H9 (cell line): ENCODE measurements around the gene TXNDC12. TPM values are rescaled to one million over a fixed set of nuclear protein-coding genes. Genes with fewer than 3 reads are reported as not detected.

Source experiments
- DNase-seq: peaks from one replicate; pipeline ENCODE4 v3.0.0-alpha.2; 2017
- H2AFZ ChIP-seq: one replicate; pipeline ENCODE4 v1.6.1; 2013; ENCODE audit warnings: mild to moderate bottlenecking, low read length, control low read depth, moderate library complexity
- H2AK5ac ChIP-seq: 2 replicates; pipeline ENCODE4 v1.6.1; 2013; ENCODE audit warnings: low read length, control low read depth, mixed read lengths; ENCODE audit not compliant: insufficient read length
- H2BK120ac ChIP-seq: one replicate; pipeline ENCODE4 v1.6.1; 2013; ENCODE audit warnings: low read depth, mild to moderate bottlenecking, low read length, control low read depth, inconsistent platforms; ENCODE audit not compliant: poor library complexity, severe bottlenecking
- H2BK12ac ChIP-seq: 2 replicates; pipeline ENCODE4 v1.6.1; 2013; ENCODE audit warnings: low read length, control low read depth, mixed read lengths, low read depth; ENCODE audit not compliant: insufficient read length
- H2BK15ac ChIP-seq: 2 replicates; pipeline ENCODE4 v1.6.1; 2013; ENCODE audit warnings: low read depth, low read length, control low read depth
- H2BK20ac ChIP-seq: one replicate; pipeline ENCODE4 v1.6.1; 2013; ENCODE audit warnings: low read depth, mild to moderate bottlenecking, low read length, control low read depth, inconsistent platforms; ENCODE audit not compliant: poor library complexity, severe bottlenecking
- H2BK5ac ChIP-seq: 2 replicates; pipeline ENCODE4 v1.6.1; 2013; ENCODE audit warnings: low read length, control low read depth, mixed read lengths; ENCODE audit not compliant: insufficient read length
- H3K14ac ChIP-seq: 2 replicates; pipeline ENCODE4 v1.6.1; 2013; ENCODE audit warnings: low read length, control low read depth; ENCODE audit not compliant: insufficient read depth
- H3K18ac ChIP-seq: 2 replicates; pipeline ENCODE4 v1.6.1; 2013; ENCODE audit warnings: low read depth, mild to moderate bottlenecking, mixed read lengths, low read length, control low read depth; ENCODE audit not compliant: insufficient read length
- H3K23ac ChIP-seq: 2 replicates; pipeline ENCODE4 v1.6.1; 2013; ENCODE audit warnings: low read length, control low read depth, mixed read lengths, low read depth; ENCODE audit not compliant: insufficient read length
- H3K23me2 ChIP-seq: 2 replicates; pipeline ENCODE4 v1.6.1; 2013; ENCODE audit warnings: low read depth, mild to moderate bottlenecking, mixed read lengths, low read length, control low read depth; ENCODE audit not compliant: insufficient read length, poor library complexity, severe bottlenecking
- H3K27ac ChIP-seq: 2 replicates; pipeline ENCODE4 v1.5.1; 2013; ENCODE audit warnings: low read length, control low read depth, mixed read lengths, low read depth; ENCODE audit not compliant: insufficient read length
- H3K27me3 ChIP-seq: 2 replicates; pipeline ENCODE4 v1.6.1; 2013; ENCODE audit warnings: low read length, control low read depth, inconsistent platforms; ENCODE audit not compliant: insufficient read depth
- H3K4ac ChIP-seq: 2 replicates; pipeline ENCODE4 v1.6.1; 2013; ENCODE audit warnings: low read depth, mild to moderate bottlenecking, control low read depth, inconsistent platforms, low read length, moderate library complexity
- H3K4me1 ChIP-seq: 2 replicates; pipeline ENCODE4 v1.6.1; 2013; ENCODE audit warnings: low read length, control low read depth, inconsistent platforms; ENCODE audit not compliant: insufficient read depth
- H3K4me2 ChIP-seq: 2 replicates; pipeline ENCODE4 v1.6.1; 2013; ENCODE audit warnings: low read length, control low read depth, mixed read lengths; ENCODE audit not compliant: insufficient read length, insufficient read depth
- H3K56ac ChIP-seq: 2 replicates; pipeline ENCODE4 v1.6.1; 2013; ENCODE audit warnings: low read depth, mild to moderate bottlenecking, mixed read lengths, low read length, control low read depth; ENCODE audit not compliant: insufficient read length
- H3K79me1 ChIP-seq: 2 replicates; pipeline ENCODE4 v1.6.1; 2013; ENCODE audit warnings: low read depth, mild to moderate bottlenecking, moderate library complexity, low read length, control low read depth, inconsistent platforms; ENCODE audit not compliant: insufficient read depth, poor library complexity, severe bottlenecking
- H3K79me2 ChIP-seq: 2 replicates; pipeline ENCODE4 v1.6.1; 2013; ENCODE audit warnings: low read length, control low read depth, inconsistent platforms; ENCODE audit not compliant: insufficient read depth
- H3K9ac ChIP-seq: 2 replicates; pipeline ENCODE4 v1.6.1; 2013; ENCODE audit warnings: low read length, control low read depth, mixed read lengths; ENCODE audit not compliant: insufficient read length; ENCODE audit errors: extremely low read depth
- H3K9me3 ChIP-seq: one replicate; pipeline ENCODE4 v1.6.1; 2013; ENCODE audit warnings: low read depth, low read length, inconsistent platforms; ENCODE audit not compliant: control insufficient read depth
- H3T11ph ChIP-seq: one replicate; pipeline ENCODE4 v1.6.1; 2013; ENCODE audit warnings: mild to moderate bottlenecking, low read length, control low read depth, inconsistent platforms
- H4K20me1 ChIP-seq: one replicate; pipeline ENCODE4 v1.6.1; 2013; ENCODE audit not compliant: control insufficient read depth, insufficient read length, insufficient read depth
- H4K5ac ChIP-seq: 2 replicates; pipeline ENCODE4 v1.6.1; 2013; ENCODE audit warnings: low read depth, mild to moderate bottlenecking, mixed read lengths, low read length, control low read depth; ENCODE audit not compliant: insufficient read length
- H4K8ac ChIP-seq: replicated peaks from 2 replicates; pipeline ENCODE4 v1.6.1; 2013; ENCODE audit warnings: low read length, control low read depth, mixed read lengths, low read depth; ENCODE audit not compliant: insufficient read length
- H4K91ac ChIP-seq: 2 replicates; pipeline ENCODE4 v1.6.1; 2013; ENCODE audit warnings: low read depth, mild to moderate bottlenecking, moderate library complexity, mixed read lengths, low read length, control low read depth; ENCODE audit not compliant: insufficient read length
- H3K27ac Mint-ChIP-seq, 3 experiments: 2 replicates in 2 of 3; 3 replicates in 1 of 3; pipeline ENCODE4 v1.8.0; 2020 to 2021; ENCODE audit warnings: mixed read lengths in 3 of 3, mild to moderate bottlenecking in 1 of 3, moderate library complexity in 1 of 3
- H3K27me3 Mint-ChIP-seq: 2 replicates; pipeline ENCODE4 v1.8.0; 2021; ENCODE audit warnings: low read depth, mild to moderate bottlenecking, moderate library complexity, mixed read lengths
- H3K36me3 Mint-ChIP-seq, 3 experiments: 2 replicates in 2 of 3; 3 replicates in 1 of 3; pipeline ENCODE4 v1.8.0; 2020 to 2021; ENCODE audit warnings: low read depth in 3 of 3, mixed read lengths in 3 of 3; ENCODE audit not compliant: insufficient read depth in 1 of 3
- H3K4me1 Mint-ChIP-seq, 2 experiments: 2 replicates each; pipeline ENCODE4 v1.8.0; 2020; ENCODE audit warnings: mixed read lengths in 2 of 2
- H3K4me3 Mint-ChIP-seq, 2 experiments: 2 replicates in 1 of 2; 3 replicates in 1 of 2; pipeline ENCODE4 v1.8.0; 2020 to 2021; ENCODE audit warnings: mild to moderate bottlenecking in 2 of 2, mixed read lengths in 2 of 2, moderate library complexity in 1 of 2
- H3K9me3 Mint-ChIP-seq, 2 experiments: 2 replicates in 1 of 2; 3 replicates in 1 of 2; pipeline ENCODE4 v1.8.0; 2020; ENCODE audit warnings: mild to moderate bottlenecking in 2 of 2, mixed read lengths in 2 of 2, moderate library complexity in 1 of 2
- CTCF ChIP-seq: fragments of 200-600 bp; sonication (generic); conservative IDR thresholded peaks from 3 replicates; pipeline ENCODE4 v1.8.0; 2021; ENCODE audit warnings: antibody characterized with exemption, mild to moderate bottlenecking
- WGBS: extraction: QIAGEN DNeasy Blood & Tissue Kit; methylation state at CpG from one replicate; pipeline ENCODE4 v1.1.7; 2013; ENCODE audit warnings: missing lambda C conversion rate, low lambda C conversion rate, mixed read lengths; ENCODE audit not compliant: insufficient read length; ENCODE audit errors: extremely low coverage; 5-methylcytosine and 5-hydroxymethylcytosine counted together
- total RNA-seq: library from RNA; stranded (reverse); gene quantifications from 2 replicates; pipeline ENCODE4 v1.2.1, GENCODE V29; 2021

The TXNDC12 gene
- total RNA-seq, 1 experiment from 2014 or later = 82.1 TPM

- WGBS = no CpG with 5 or more reads among the region's 9 CpGs
- H3K23ac ChIP-seq = no peak overlapping the region
- no peak overlapping the region; a peak in 1 of 7 replicates for H3K27ac Mint-ChIP-seq
- no peak overlapping the region for H2BK5ac ChIP-seq
- H4K20me1 ChIP-seq = no peaks in the 10 kb centered on the region
- H2AK5ac ChIP-seq = no peak overlapping the region
- TF ChIP-seq CTCF = peak; percentile 97
- no peak overlapping the region for H3K14ac ChIP-seq
- no peaks in the 10 kb centered on the region for H3K27me3 Mint-ChIP-seq
- H3K9me3 ChIP-seq = no peaks in the 10 kb centered on the region
- peaks cover 30 to 34% of the 10 kb centered on the region in 2 experiments for H3K4me1 Mint-ChIP-seq
- H2BK20ac ChIP-seq = no peak overlapping the region
- H2BK15ac ChIP-seq = no peak overlapping the region
- no peak overlapping the region for H2AFZ ChIP-seq
- no peak overlapping the region for H4K91ac ChIP-seq
- peaks cover 11% of the 10 kb centered on the region; the same call in 1 of the 2 replicates for H3K4me1 ChIP-seq
- no peaks in the 10 kb centered on the region for H3K27me3 ChIP-seq
- H3K27ac ChIP-seq = no peak overlapping the region
- DNase-seq = peak; percentile 72
- no peak overlapping the region for H3K9ac ChIP-seq
- H2BK12ac ChIP-seq = no peak overlapping the region
- H4K8ac ChIP-seq = no peak overlapping the region
- H3K4me3 Mint-ChIP-seq = no peak overlapping the region; a peak in 1 of 5 replicates
- H4K5ac ChIP-seq = no peak overlapping the region
- 0 out of 5 replicates have a peak, but pooled peaks cover 0 to 3% of the 10 kb centered on the region in 2 experiments for H3K9me3 Mint-ChIP-seq
- no peaks in the 10 kb centered on the region for H3K23me2 ChIP-seq
- H3K36me3 Mint-ChIP-seq = no peaks in the 10 kb centered on the region
- no peak overlapping the region for H2BK120ac ChIP-seq
- H3T11ph ChIP-seq = no peak overlapping the region
- H3K4ac ChIP-seq = no peak overlapping the region
- H3K79me2 ChIP-seq = no peaks in the 10 kb centered on the region
- no peak overlapping the region for H3K4me2 ChIP-seq
- H3K18ac ChIP-seq = no peak overlapping the region
- H3K79me1 ChIP-seq = no peaks in the 10 kb centered on the region
- no peak overlapping the region for H3K56ac ChIP-seq
These were observed 52.7 kb downstream of the TXNDC12 start for GRCh38 chr1:52002038-52002917.
